Measurements from ENCODE around the gene OR4D10. TPM values are rescaled to one million over a fixed set of nuclear protein-coding genes. Genes with fewer than 3 reads are reported as not detected.

OR4D10 gene
- total and polyA plus RNA-seq, 2 experiments from 2014 or later = not detected

DNA sequence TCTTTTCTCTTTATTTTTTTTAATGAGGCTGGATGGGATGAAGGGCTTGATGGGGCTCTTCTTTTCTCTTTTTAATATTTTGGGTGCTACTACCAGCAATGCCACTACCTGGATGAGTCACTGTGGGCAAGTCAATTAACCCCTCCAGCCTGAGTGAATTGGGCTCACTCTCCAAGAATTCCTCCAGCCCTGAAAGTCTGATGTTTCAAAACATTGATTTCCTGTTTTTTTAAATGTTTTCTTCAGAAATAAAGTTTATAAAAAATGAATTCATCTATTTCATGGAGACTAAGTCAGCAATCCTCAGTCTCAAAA, 46.1 kb upstream of the OR4D10 start:
- Histone ChIP-seq H3K27me3 (ENCODE audit: insufficient read depth) (no peaks in the 10 kb centered on the region), H3F3A (replicated peaks; ENCODE audit: low read depth) (no peaks in the 10 kb centered on the region), H3K4me1 (ENCODE audit: insufficient read depth) (peaks cover 19% of the 10 kb centered on the region), H4K20me1 (replicated peaks; ENCODE audit: insufficient read depth) (no peaks in the 10 kb centered on the region), H3K4me3 (no peak overlapping the region), H3K36me3 (ENCODE audit: insufficient read depth) (no peaks in the 10 kb centered on the region), H3K4me2 (peak overlapping the region; percentile 7; the same call in 1 of the 2 replicates), H2AFZ (no peak overlapping the region), H3K27ac (ENCODE audit: low read depth) (peak overlapping the region; percentile 43; the same call in 1 of the 2 replicates), H3K79me2 (replicated peaks; ENCODE audit: insufficient read depth) (no peaks in the 10 kb centered on the region), H3K9me2 (ENCODE audit: insufficient read depth) (peaks cover 10% of the 10 kb centered on the region)
- Mint-ChIP-seq H3K4me1 (peaks cover 29% of the 10 kb centered on the region), H3K36me3 (ENCODE audit: low read depth) (no peaks in the 10 kb centered on the region), H3K27me3 (ENCODE audit: insufficient read depth, low read depth, poor library complexity) (no peaks in the 10 kb centered on the region), H3K4me3 (peak overlapping the region; percentile 15; the same call in 1 of the 3 replicates), H3K27ac (peak overlapping the region; percentile 98), H3K9me3 (no peaks in the 10 kb centered on the region; the same call in 2 of the 3 replicates)
- peak; percentile 27; the same call in 2 of the 3 replicates for ATAC-seq
- TF ChIP-seq ZNF331 (CRISPR knock-in tag; IDR thresholded peaks at IDR 0.05; ENCODE audit: low read depth) (no peak), EZH2phosphoT487 (IDR thresholded peaks at IDR 0.05; ENCODE audit: unreplicated experiment) (no peak), EZH2 (IDR thresholded peaks at IDR 0.05; ENCODE audit: low read depth, unreplicated experiment) (no peak), ZNF462 (CRISPR knock-in tag; IDR thresholded peaks at IDR 0.05) (no peak), ETS1 (IDR thresholded peaks at IDR 0.05) (no peak), STAT1 (IDR thresholded peaks at IDR 0.05; ENCODE audit: unreplicated experiment) (no peak), JUNB (IDR thresholded peaks at IDR 0.05; ENCODE audit: unreplicated experiment) (no peak), CREB1 (CRISPR knock-in tag; IDR thresholded peaks at IDR 0.05; ENCODE audit: low read depth) (no peak), NANOG (IDR thresholded peaks at IDR 0.05; ENCODE audit: borderline replicate concordance) (no peak), POLR2AphosphoS5 (IDR thresholded peaks at IDR 0.05; ENCODE audit: low read depth) (no peak), REST (IDR thresholded peaks at IDR 0.05; ENCODE audit: unreplicated experiment) (no peak), ZNF114 (CRISPR knock-in tag; IDR thresholded peaks at IDR 0.05) (no peak)
- TF ChIP-seq, protein P1, sequence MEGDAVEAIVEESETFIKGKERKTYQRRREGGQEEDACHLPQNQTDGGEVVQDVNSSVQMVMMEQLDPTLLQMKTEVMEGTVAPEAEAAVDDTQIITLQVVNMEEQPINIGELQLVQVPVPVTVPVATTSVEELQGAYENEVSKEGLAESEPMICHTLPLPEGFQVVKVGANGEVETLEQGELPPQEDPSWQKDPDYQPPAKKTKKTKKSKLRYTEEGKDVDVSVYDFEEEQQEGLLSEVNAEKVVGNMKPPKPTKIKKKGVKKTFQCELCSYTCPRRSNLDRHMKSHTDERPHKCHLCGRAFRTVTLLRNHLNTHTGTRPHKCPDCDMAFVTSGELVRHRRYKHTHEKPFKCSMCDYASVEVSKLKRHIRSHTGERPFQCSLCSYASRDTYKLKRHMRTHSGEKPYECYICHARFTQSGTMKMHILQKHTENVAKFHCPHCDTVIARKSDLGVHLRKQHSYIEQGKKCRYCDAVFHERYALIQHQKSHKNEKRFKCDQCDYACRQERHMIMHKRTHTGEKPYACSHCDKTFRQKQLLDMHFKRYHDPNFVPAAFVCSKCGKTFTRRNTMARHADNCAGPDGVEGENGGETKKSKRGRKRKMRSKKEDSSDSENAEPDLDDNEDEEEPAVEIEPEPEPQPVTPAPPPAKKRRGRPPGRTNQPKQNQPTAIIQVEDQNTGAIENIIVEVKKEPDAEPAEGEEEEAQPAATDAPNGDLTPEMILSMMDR (conservative IDR thresholded peaks at IDR 0.05; ENCODE audit: low read depth in 2 of 2) = no peak
- no peak for DNase-seq (ENCODE audit: low spot score)
